Activated CD4-positive, alpha-beta T cell treated with anti-CD3 and anti-CD28 coated beads, Interleukin-2, amount 50 U/mL, for 16 hours (primary cell): ENCODE results near the gene GJC1.
"Not testable (repeated sequence)": the region's sequence is repeated elsewhere in the genome, so short reads cannot be mapped to it uniquely, and the experiment has no call there.

Source experiments
- DNase-seq: peaks from one replicate; pipeline ENCODE4 v3.0.0-alpha.2; 2020

GJC1 gene

GRCh38 chr17:44757918-44758413 is 72.1 kb downstream of the GJC1 start:
- no peak for DNase-seq

DNA sequence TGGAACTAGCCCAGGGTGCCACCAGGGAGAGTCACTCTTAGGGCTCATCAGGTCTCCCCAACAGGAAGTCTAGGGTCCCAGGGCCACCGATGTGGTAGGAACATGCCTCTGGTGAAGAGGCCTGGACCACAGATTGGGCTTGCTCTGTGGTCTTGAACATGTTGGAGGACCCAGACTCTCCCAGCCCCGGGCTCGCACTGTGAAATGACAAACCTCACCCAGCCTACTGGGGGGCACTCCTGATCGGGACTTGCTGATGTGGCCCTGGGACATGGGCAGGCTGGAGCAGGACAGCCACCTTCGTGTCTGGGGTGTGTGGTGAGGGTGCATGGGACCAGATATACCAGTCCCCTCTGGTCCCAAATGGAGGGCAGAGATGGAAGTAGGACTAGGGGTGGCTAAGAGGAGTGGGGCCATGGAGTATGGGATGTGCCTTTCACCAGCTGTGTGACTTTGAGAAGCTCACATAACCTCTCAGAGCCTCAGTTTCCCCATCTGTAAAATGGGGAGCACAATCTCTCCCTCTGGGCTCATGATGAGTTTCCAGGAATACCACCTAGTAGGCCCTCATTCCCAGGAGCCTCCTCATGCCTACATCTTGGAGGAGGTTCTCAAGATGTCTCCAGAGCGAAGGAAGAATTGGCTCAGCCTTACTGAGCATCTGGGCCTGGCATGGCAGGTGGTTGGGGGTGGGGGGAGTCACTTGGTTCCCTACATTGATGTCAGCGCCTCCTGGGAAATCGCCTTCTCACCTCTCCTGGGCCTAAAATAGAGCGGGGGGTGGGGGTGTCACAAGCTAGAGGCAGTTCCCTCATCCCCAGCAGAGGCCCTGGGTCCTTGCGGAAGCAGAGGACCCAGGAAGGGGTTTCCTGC is 72.8 kb downstream of the GJC1 start:
- no peak for DNase-seq

DNA sequence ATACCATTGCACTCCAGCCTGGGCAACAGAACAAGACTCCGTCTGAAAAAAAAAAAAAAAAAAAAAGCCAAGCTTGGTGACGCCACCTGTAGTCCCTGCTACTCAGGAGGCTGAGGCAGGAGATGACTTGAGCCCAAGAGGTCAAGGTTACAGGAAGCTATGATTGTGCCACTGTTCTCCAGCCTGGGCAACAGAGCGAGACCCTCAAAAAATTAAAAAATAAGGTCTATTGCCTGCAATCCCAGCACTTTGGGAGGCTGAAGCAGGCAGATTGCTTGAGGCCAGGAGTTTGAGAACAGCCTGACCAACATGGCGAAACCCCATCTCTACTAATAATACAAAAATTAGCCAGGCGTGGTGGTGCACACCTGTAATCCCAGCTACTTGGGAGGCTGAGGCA is 74.9 kb downstream of the GJC1 start:
- not testable (repeated sequence) for DNase-seq

GRCh38 chr17:44754276-44754675 is 75.8 kb downstream of the GJC1 start:
- DNase-seq = no peak

DNA sequence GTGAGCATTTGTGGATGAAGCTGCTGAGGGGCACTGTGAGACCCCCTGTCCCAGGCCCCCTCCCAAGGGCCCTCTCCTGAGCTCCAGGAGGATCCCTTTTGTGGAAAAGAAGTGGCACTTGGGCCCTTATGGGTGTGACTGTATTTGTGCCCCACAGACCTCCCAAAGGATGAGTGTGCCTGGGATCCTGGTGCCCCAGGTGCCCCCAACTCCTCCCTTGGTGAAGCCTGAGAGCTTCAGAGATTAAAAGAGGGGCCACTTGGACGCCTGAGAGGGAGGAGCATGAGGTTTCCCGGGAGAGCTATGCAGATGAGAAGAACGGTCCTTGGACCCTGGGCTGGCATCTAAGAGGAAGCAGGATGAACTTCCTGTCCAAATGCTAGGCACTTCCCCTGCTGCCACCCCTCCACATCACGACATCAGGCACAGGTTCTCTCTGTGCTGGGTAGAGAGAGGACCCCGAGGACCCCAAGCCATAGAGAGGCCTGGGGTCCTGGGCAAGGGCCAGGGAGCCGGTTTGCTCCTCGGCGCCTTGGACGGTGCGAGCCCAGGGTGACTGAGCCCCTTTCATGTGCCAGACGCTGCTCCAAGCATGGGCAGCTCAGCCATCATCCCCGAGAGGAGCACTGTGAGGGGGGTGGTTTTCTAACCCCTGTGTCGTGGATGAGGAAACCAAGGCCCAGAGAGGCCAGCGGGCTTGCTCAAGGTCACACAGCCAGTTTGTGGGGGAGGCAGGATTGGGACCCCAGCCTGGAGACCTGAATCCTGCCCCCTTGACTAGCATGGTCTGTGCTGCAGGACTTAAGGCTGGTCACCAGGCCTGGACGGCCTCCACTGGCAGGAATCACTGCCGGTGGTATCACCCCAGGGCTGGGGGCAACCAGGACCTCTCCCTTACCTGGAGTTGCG is 76.9 kb downstream of the GJC1 start:
- no peak for DNase-seq

DNA sequence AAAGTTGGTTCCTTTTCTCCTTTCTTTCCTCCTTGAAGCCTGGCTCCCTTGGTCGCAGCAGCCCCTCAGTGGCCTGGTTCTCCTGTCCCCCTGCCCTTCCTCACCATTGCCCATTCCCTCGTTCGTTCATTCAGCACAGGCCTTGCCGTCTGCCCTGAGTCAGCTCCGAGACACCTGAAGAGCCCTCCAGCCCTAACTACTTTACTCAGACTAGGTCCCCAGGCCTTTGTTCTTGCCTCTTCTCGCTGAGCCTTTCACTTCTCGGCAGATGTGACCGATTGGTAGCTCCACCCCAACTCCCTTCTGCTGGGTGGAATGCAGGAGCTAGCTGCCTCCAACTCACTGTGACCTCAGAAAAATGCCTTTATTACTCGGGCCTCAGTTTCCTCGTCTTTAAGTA is 78.3 kb downstream of the GJC1 start:
- no peak for DNase-seq

DNA sequence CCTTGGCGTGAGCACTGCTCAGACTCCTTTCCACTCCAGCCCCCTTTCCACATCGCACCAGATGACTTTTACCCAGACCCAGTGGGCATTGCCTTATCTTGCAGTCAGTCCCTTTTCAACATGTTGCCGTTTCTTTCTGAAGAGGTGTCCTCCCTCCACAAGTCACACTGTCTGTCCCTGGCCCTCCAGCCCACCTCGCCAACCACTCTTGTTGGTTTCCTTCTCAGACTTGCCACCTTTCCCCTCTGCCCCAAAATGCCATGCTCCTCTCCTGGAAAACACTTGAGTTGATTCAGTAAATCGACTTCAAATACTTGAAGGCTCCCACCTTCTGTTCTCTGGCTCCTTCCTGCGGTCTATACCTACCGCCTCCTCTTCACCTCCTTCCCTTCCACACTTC is 78.8 kb downstream of the GJC1 start:
- DNase-seq = no peak

GRCh38 chr17:44749980-44750318 is 80.1 kb downstream of the GJC1 start:
- no peak for DNase-seq

DNA sequence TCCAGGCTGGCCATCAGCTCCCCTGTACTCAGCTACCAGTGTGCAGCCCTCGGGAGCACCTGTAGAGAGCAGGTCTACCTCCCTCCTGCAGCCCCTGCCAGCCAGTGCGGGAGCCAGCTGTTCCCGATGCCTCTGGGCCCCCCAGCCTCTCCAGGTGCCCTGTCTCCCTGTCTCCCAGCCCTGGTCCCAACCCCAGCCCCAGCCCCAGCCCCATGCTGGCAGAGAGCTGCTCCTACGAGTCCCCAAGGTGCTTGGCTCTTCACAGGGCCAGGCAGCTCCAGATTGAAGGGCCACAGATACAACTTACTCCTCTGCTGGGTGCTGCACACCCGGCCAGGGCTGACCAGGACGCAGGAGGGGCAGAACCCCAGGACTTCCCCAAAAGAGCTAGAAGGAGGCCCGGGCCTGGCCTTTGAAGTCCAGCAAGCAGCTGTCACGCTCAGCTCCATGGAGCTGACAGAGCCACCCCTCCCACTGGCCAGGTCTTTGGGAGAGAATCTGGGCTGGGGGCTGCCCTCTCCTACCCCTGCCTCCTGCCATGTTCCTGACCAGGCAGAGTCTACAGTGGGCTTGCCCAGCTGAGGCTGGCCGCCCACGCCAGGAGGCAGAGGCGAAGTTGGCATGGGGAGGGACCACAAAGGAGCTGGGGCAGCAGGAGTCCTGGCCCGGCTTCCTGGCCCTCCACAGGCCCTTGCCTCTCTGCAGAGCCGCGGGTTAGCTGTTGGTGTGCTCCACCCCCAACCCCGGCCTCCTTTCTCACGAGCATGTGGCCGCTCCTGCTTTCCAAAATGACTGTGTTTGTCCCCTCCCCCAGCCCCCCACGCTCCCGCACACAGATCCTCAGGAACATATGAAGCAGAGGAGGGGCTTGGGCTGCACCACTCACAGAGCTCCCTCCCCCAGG is 80.8 kb downstream of the GJC1 start:
- no peak for DNase-seq
